ENCODE measurements around the gene APLNR. TPM values are rescaled to one million over a fixed set of nuclear protein-coding genes. Genes with fewer than 3 reads are reported as not detected.

The APLNR gene
- total and polyA plus RNA-seq, 10 of the 15 experiments (the other 5 are each of a cell fraction or from before 2014, with no cell fraction given) = 0.11 TPM; not detected in 9

DNA sequence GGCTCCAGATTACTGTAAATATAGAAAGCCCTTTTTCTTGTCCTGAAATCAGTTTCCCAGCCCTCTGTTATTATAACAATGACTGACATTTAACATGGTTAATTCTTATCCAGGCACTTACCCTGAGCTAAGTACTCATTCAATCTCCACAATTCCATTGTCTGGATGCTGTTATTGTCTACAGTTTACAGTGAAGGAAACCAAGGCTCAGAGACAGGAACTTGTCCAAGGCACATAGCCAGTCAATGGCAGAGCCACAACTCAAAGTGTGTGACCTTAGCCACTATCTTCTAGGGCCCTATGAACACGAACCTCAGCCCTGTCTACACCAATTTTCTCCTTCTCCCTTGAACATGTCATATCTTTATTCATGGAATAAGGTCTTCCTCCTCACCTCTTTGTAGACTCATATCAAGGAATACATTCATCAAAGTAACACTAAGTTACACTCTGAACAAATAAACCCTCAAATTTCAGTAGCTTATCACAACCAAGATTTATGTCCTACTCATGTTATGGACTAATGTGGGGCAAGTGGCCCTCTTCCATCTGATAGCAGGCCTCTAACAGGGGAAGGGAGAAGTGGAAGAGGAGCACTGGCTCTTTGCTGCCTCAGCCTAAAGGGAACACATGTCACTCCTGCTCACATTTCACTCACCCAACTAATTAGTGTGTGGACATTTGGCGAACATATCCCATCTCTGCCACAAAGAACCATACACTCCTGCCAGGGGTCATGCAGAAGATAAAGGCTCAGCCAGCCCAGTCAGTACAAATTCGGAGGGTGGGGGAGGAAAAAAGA is 39.3 kb upstream of the APLNR start:
- Histone ChIP-seq H3K4me1 (ENCODE audit: control insufficient read depth, insufficient read depth, low read length) (no peaks in the 10 kb centered on the region), H3K79me2 (ENCODE audit: control insufficient read depth, insufficient read depth, low read length) (no peaks in the 10 kb centered on the region), H2AFZ (ENCODE audit: control insufficient read depth, low read depth, low read length) (no peak overlapping the region), H3K4me3 (no peak overlapping the region), H3K4me2 (ENCODE audit: control insufficient read depth, insufficient read depth) (no peak overlapping the region), H3K9me3 (replicated peaks; ENCODE audit: control insufficient read depth, insufficient read depth, low read length) (no peaks in the 10 kb centered on the region; the same call in 2 of the 3 replicates), H3K36me3 (ENCODE audit: control insufficient read depth in 2 of 2, insufficient read depth in 2 of 2, low read length in 1 of 2) (no peaks in the 10 kb centered on the region), H3K27me3 (replicated peaks in 1 of 2; ENCODE audit: control insufficient read depth in 2 of 2, insufficient read depth in 2 of 2, low read length in 1 of 2) (peaks cover 0 to 5% of the 10 kb centered on the region in 2 experiments; a peak in 1 of 4 replicates), H4K20me1 (ENCODE audit: control insufficient read depth, insufficient read depth) (no peaks in the 10 kb centered on the region), H3K27ac (ENCODE audit: control insufficient read depth, insufficient read depth) (no peak overlapping the region), H3K9ac (ENCODE audit: control insufficient read depth, insufficient read depth, low read length) (no peak overlapping the region)
- 11% methylated on average over 3 of the region's 3 CpGs for WGBS (ENCODE audit: insufficient coverage, insufficient replicate concordance, low lambda C conversion rate, missing lambda C conversion rate)
- POLR2A ChIA-PET = no interaction called here
- DNase-seq (ENCODE audit: low read depth, low spot score) (no peak), FAIRE-seq (no peak), ATAC-seq (no peak)
- CTCF ChIA-PET = interaction anchor here (1.2 to 2.2 kb wide), 6 partner anchors 7 to 31 kb away, joined by 3 to 16 read pairs (median 4); no protein-coding TSS in a partner anchor
- SMC1A ChIA-PET (ENCODE audit: uncharacterized antibody, unreplicated experiment) = interaction anchor here (0.8 to 1.4 kb wide), 3 partner anchors 27 to 435 kb away, joined by 3 read pairs; no protein-coding TSS in a partner anchor
- BruUV-seq (replicated peaks) = no TSS peak
- intact Hi-C loops (cut with micrococcal nuclease; ENCODE audit: unreplicated experiment) (no loop called here), in situ Hi-C loops (cut with MboI) (no loop called here)
- no peak for TF ChIP-seq NRF1 (conservative IDR thresholded peaks at IDR 0.05; ENCODE audit: low read depth, low read length)
- RAD21 ChIA-PET (ENCODE audit: unreplicated experiment) = no interaction called here

DNA sequence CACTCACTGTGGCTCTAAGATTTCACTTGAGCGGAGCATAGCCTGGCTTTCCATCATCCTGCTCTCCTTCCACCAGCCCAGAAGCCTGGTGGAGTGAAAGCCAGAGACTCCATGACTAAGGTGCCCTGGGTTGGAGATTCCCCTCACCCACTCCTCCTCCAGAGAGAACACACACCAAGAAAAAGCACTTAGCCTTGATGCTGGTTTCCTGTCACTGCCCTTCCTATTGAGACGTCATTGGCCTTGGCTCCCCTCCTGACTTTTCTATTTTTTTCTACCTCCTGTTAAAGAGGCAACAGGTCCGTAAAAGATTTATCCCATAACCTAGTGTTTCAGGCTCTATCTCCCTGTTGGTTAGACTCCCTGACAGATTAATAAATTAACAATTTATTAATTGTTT is 38.5 kb upstream of the APLNR start:
- Histone ChIP-seq H3K27me3 (replicated peaks in 1 of 2; ENCODE audit: control insufficient read depth in 2 of 2, insufficient read depth in 2 of 2, low read length in 1 of 2) (peaks cover 0 to 5% of the 10 kb centered on the region in 2 experiments; a peak in 1 of 4 replicates), H3K4me2 (ENCODE audit: control insufficient read depth, insufficient read depth) (no peak overlapping the region), H3K36me3 (ENCODE audit: control insufficient read depth in 2 of 2, insufficient read depth in 2 of 2, low read length in 1 of 2) (no peaks in the 10 kb centered on the region), H4K20me1 (ENCODE audit: control insufficient read depth, insufficient read depth) (no peaks in the 10 kb centered on the region), H3K9ac (ENCODE audit: control insufficient read depth, insufficient read depth, low read length) (no peak overlapping the region), H2AFZ (ENCODE audit: control insufficient read depth, low read depth, low read length) (no peak overlapping the region), H3K9me3 (replicated peaks; ENCODE audit: control insufficient read depth, insufficient read depth, low read length) (no peaks in the 10 kb centered on the region; the same call in 2 of the 3 replicates), H3K27ac (ENCODE audit: control insufficient read depth, insufficient read depth) (no peak overlapping the region), H3K4me1 (ENCODE audit: control insufficient read depth, insufficient read depth, low read length) (no peaks in the 10 kb centered on the region), H3K4me3 (no peak overlapping the region), H3K79me2 (ENCODE audit: control insufficient read depth, insufficient read depth, low read length) (no peaks in the 10 kb centered on the region)
- intact Hi-C loops (cut with micrococcal nuclease; ENCODE audit: unreplicated experiment) = no loop called here
- FAIRE-seq (no peak), ATAC-seq (no peak), DNase-seq (ENCODE audit: low read depth, low spot score) (no peak)
- TF ChIP-seq CBX3 (IDR thresholded peaks at IDR 0.05; ENCODE audit: borderline replicate concordance, low read depth) (no peak), ZBED1 (IDR thresholded peaks at IDR 0.05; ENCODE audit: borderline replicate concordance) (no peak), POLR2AphosphoS2 (IDR thresholded peaks at IDR 0.05; ENCODE audit: low read depth, low read length) (no peak), KAT2A (conservative IDR thresholded peaks at IDR 0.05; ENCODE audit: control insufficient read depth, low read depth, low read length) (no peak), ZSCAN29 (IDR thresholded peaks at IDR 0.05) (no peak), KDM1A (IDR thresholded peaks at IDR 0.05; ENCODE audit: borderline replicate concordance) (no peak), SPI1 (IDR thresholded peaks at IDR 0.05; ENCODE audit: borderline replicate concordance, insufficient read depth, low read depth, low read length) (no peak)
- TF ChIP-seq, protein P1, sequence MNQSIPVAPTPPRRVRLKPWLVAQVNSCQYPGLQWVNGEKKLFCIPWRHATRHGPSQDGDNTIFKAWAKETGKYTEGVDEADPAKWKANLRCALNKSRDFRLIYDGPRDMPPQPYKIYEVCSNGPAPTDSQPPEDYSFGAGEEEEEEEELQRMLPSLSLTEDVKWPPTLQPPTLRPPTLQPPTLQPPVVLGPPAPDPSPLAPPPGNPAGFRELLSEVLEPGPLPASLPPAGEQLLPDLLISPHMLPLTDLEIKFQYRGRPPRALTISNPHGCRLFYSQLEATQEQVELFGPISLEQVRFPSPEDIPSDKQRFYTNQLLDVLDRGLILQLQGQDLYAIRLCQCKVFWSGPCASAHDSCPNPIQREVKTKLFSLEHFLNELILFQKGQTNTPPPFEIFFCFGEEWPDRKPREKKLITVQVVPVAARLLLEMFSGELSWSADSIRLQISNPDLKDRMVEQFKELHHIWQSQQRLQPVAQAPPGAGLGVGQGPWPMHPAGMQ (IDR thresholded peaks at IDR 0.05; ENCODE audit: borderline replicate concordance) = no peak
- ChIA-PET CTCF (no interaction called here), SMC1A (ENCODE audit: uncharacterized antibody, unreplicated experiment) (interaction anchor here (1.3 to 1.4 kb wide), 2 partner anchors 27 to 434 kb away, joined by 3 read pairs; no protein-coding TSS in a partner anchor), RAD21 (ENCODE audit: unreplicated experiment) (no interaction called here), POLR2A (no interaction called here)
- no TSS peak for BruUV-seq (replicated peaks)
- WGBS (ENCODE audit: insufficient coverage, insufficient replicate concordance, low lambda C conversion rate, missing lambda C conversion rate) = 0% methylated on average over 3 of the region's 3 CpGs
- in situ Hi-C loops (cut with MboI) = no loop called here
